Pancreas (tissue), 10 donors: ENCODE measurements around the gene S1PR3. TPM values are rescaled to one million over a fixed set of nuclear protein-coding genes. Genes with fewer than 3 reads are reported as not detected.

Source experiments
- ATAC-seq, 4 donors: fragments of 200-7000 bp; cut with Tn5 transposase; one replicate each; pipeline versions ENCODE4 v1.8.0 to v1.9.1; 2020; ENCODE audit warnings: mild to moderate bottlenecking in 4 of 4, moderate library complexity in 4 of 4
- DNase-seq, 6 donors: peaks; one replicate each; pipeline ENCODE4 v3.0.0-alpha.2; 2020
- FAIRE-seq: peaks from 2 replicates; lab custom pipeline; 2012; peaks lifted over from hg19 to GRCh38; lab: Jason Lieb, UNC
- H3K27ac ChIP-seq, 4 donors: fragments of 200-600 bp; sonication (generic); 1 replicate in 3 of 4; 2 replicates in 1 of 4; pipeline versions ENCODE4 v1.5.0 to v1.8.0; 2020
- H3K27me3 ChIP-seq, 4 donors: fragments of 200-600 bp; one replicate each; pipeline ENCODE4 v1.8.0; 2021
- H3K36me3 ChIP-seq, 3 donors: fragments of 200-600 bp; sonication (generic) in 1 of 3; one replicate each; pipeline versions ENCODE4 v1.5.0 to v1.8.0; 2020 to 2021
- H3K4me1 ChIP-seq, 3 donors: fragments of 200-600 bp; one replicate each; pipeline ENCODE4 v1.8.0; 2021
- H3K4me3 ChIP-seq, 4 donors: fragments of 200-600 bp; sonication (generic) in 2 of 4; one replicate each; pipeline versions ENCODE4 v1.5.0 to v1.8.0; 2020 to 2021
- H3K9me3 ChIP-seq, 4 donors: fragments of 200-600 bp; one replicate each; pipeline ENCODE4 v1.8.0; 2021
- CTCF ChIP-seq, 4 donors: fragments of 200-600 bp; sonication (generic) in 3 of 4; IDR thresholded peaks; one replicate each; pipeline versions ENCODE4 v1.5.0 to v1.8.0; 2021; ENCODE audit warnings: antibody characterized with exemption in 4 of 4
- WGBS, 2 donors: extraction: QIAGEN DNeasy Blood & Tissue Kit; methylation state at CpG; one replicate each; pipeline ENCODE4 v1.1.7; 2013; 5-methylcytosine and 5-hydroxymethylcytosine counted together
- intact Hi-C, 3 donors: fragments of 100-400 bp; cut with DNase I; formaldehyde crosslinking; loops; one replicate each; pipeline versions ENCODE4 v1.11.1 to v1.14.2; 2022
- polyA plus RNA-seq, 2 donors: library from polyadenylated mRNA; stranded (reverse); fragments of 200-250 nt; gene quantifications; one replicate each; pipeline ENCODE4 v1.2.3, GENCODE V29; 2013
- total RNA-seq, 6 donors: library from RNA; stranded (reverse); fragmentation: NEBNext Ultra II Directional in 4 of 6; extraction: Animal tissue kit (Norgen Biotek cat#: 25700) in 4 of 6; gene quantifications; one replicate each; pipeline versions ENCODE4 v1.2.1 to v1.2.4, GENCODE V29; 2021 to 2023
- donor health status: healthy with polysubstance abuse.
- donor health status: DM: no; HTN: no; CAD: no; lungs with moderate emphysema.
- donor health status: DM: no; HTN: no; CAD: no.
- donor health status: control.
- donor health status: control.
- donor health status: Bipolar disorder and iron deficiency.
- donor health status: DM: yes; HTN: yes; CAD: no.
- donor health status: DM: no; HTN: no; CAD: no.
- donor health status: DM: no; HTN: no; CAD: no.
- donor health status: DM: yes; HTN: yes; CAD: no.

The S1PR3 gene
- total and polyA plus RNA-seq, 8 donors, result 1.4 to 4.1 (median 2.2) TPM

- H3K4me3 ChIP-seq, result no peak overlapping the region
- H3K36me3 ChIP-seq, result no peaks in the 10 kb centered on the region
- H3K4me1 ChIP-seq, result peaks cover 0 to 16% (median 7%) of the 10 kb centered on the region in 3 donors
- DNase-seq (no peak), FAIRE-seq (no peak), ATAC-seq (no peak)
- TF ChIP-seq CTCF (IDR thresholded peaks at IDR 0.05), result no peak
- no peaks in the 10 kb centered on the region for H3K27me3 ChIP-seq
- no peak overlapping the region for H3K27ac ChIP-seq
- WGBS, 2 donors, result 65 to 77% methylated on average over 1 of the region's 1 CpG
- no peaks in the 10 kb centered on the region for H3K9me3 ChIP-seq
- intact Hi-C loops, result no loop called here
Measured at GRCh38 chr9:88951155-88951542, 40.1 kb upstream of the S1PR3 start.

GRCh38 chr9:88952086-88952615 lies 39.1 kb upstream of the S1PR3 start:
- no peak for TF ChIP-seq CTCF (IDR thresholded peaks at IDR 0.05)
- DNase-seq (no peak), ATAC-seq (no peak), FAIRE-seq (no peak)
- 93 to 100% methylated on average over 2 of the region's 2 CpGs for whole genome bisulfite sequencing, 2 donors
- Histone ChIP-seq H3K4me3 (no peak overlapping the region), H3K27ac (no peak overlapping the region), H3K4me1 (peaks cover 0 to 16% (median 7%) of the 10 kb centered on the region in 3 donors), H3K9me3 (no peaks in the 10 kb centered on the region), H3K27me3 (no peaks in the 10 kb centered on the region), H3K36me3 (no peaks in the 10 kb centered on the region)
- intact Hi-C loops, result no loop called here

- no peaks in the 10 kb centered on the region for H3K9me3 ChIP-seq
- H3K4me3 ChIP-seq, result no peak overlapping the region
- intact Hi-C loops, result no loop called here
- no peak for TF ChIP-seq CTCF (IDR thresholded peaks at IDR 0.05)
- DNase-seq, result no peak
- H3K27me3 ChIP-seq, result no peaks in the 10 kb centered on the region
- FAIRE-seq, result no peak
- no peaks in the 10 kb centered on the region for H3K36me3 ChIP-seq
- peak overlapping the region in 3 of 4 donors; percentile 28 to 76 (median 42) for H3K27ac ChIP-seq
- WGBS, 2 donors, result 96% methylated on average over 4 of the region's 4 CpGs
- ATAC-seq, result no peak
- peaks cover 0 to 16% (median 7%) of the 10 kb centered on the region in 3 donors for H3K4me1 ChIP-seq
Measured at GRCh38 chr9:88952976-88953375, 38.3 kb upstream of the S1PR3 start.

- no peak for TF ChIP-seq CTCF (IDR thresholded peaks at IDR 0.05)
- no peaks in the 10 kb centered on the region for H3K27me3 ChIP-seq
- H3K9me3 ChIP-seq, result no peaks in the 10 kb centered on the region
- peak in 3 of 4 donors; percentile 44 to 75 (median 69) for ATAC-seq
- H3K4me1 ChIP-seq, result peaks cover 0 to 16% (median 7%) of the 10 kb centered on the region in 3 donors
- H3K36me3 ChIP-seq, result no peaks in the 10 kb centered on the region
- H3K27ac ChIP-seq, result peak overlapping the region in 3 of 4 donors; percentile 28 to 76 (median 52)
- FAIRE-seq, result no peak
- intact Hi-C loops, result no loop called here
- WGBS, 2 donors, result 81% methylated on average over 6 of the region's 6 CpGs
- DNase-seq, result no peak
- no peak overlapping the region for H3K4me3 ChIP-seq
Measured at GRCh38 chr9:88953381-88954029, 37.8 kb upstream of the S1PR3 start.

- Histone ChIP-seq H3K36me3 (no peaks in the 10 kb centered on the region), H3K27ac (peak overlapping the region in 3 of 4 donors; percentile 28 to 76 (median 52)), H3K4me3 (no peak overlapping the region), H3K9me3 (no peaks in the 10 kb centered on the region), H3K4me1 (peaks cover 0 to 16% (median 7%) of the 10 kb centered on the region in 3 donors), H3K27me3 (no peaks in the 10 kb centered on the region)
- TF ChIP-seq CTCF (IDR thresholded peaks at IDR 0.05), result no peak
- FAIRE-seq, result no peak
- intact Hi-C loops, result no loop called here
- 76 to 79% methylated on average over 2 of the region's 2 CpGs for WGBS, 2 donors
- no peak for DNase-seq
- ATAC-seq, result no peak
Measured at GRCh38 chr9:88954066-88954465, 37.2 kb upstream of the S1PR3 start.
